Motor neuron (in vitro differentiated cells): ENCODE measurements around the gene SYNE2. TPM values are rescaled to one million over a fixed set of nuclear protein-coding genes. Genes with fewer than 3 reads are reported as not detected.
"Not testable (repeated sequence)": the region's sequence is repeated elsewhere in the genome, so short reads cannot be mapped to it uniquely, and the experiment has no call there.

Experiments used
- ATAC-seq, 8 experiments: fragments of 200-7000 bp; cut with Tn5 transposase; replicated peaks in 6 of 8; 2 replicates each; pipeline ENCODE4 v1.8.0; 2021; ENCODE audit warnings: mild to moderate bottlenecking in 8 of 8, moderate library complexity in 8 of 8
- H3K27ac ChIP-seq, 2 donors: fragments of 250-450 bp; sonication (Bioruptor Pico); 2 replicates each; pipeline ENCODE4 v1.9.0; 2021; ENCODE audit warnings: antibody characterized with exemption in 2 of 2, mild to moderate bottlenecking in 2 of 2, moderate library complexity in 1 of 2
- H3K4me1 ChIP-seq, 2 donors: fragments of 250-450 bp; sonication (Bioruptor Pico); replicated peaks in 1 of 2; 2 replicates each; pipeline ENCODE4 v1.6.1; 2021; ENCODE audit warnings: antibody characterized with exemption in 2 of 2, mild to moderate bottlenecking in 2 of 2, moderate library complexity in 1 of 2
- H3K4me3 ChIP-seq, 5 donors: fragments of 250-450 bp; sonication (Bioruptor Pico); 2 replicates each; pipeline ENCODE4 v1.9.0; 2021; ENCODE audit warnings: antibody characterized with exemption in 5 of 5, mild to moderate bottlenecking in 5 of 5, moderate library complexity in 4 of 5
- WGBS, 10 experiments: fragments of 450-650 bp; shearing (Covaris generic); methylation state at CpG; one replicate each; pipeline ENCODE4 v1.0.0; 2022; 5-methylcytosine and 5-hydroxymethylcytosine counted together
- in situ Hi-C, 9 experiments: fragments of 400-800 bp; cut with MboI; loops; one replicate each; pipeline ENCODE4 v1.15.0; 2021; ENCODE audit warnings: low sequenced_read_pairs in 9 of 9, low pct_unique_long_range_greater_than_20kb in 2 of 9; ENCODE audit not compliant: unreplicated experiment in 9 of 9
- total RNA-seq, 8 experiments: library from RNA; unstranded; fragments of 300-600 nt; gene quantifications; 2 replicates each; pipeline versions ENCODE4 v1.2.3 to v1.2.4, GENCODE V29; 2022

Gene SYNE2
- total RNA-seq, 8 experiments from 2014 or later = 3.6 to 51.3 (median 34.2) TPM

DNA sequence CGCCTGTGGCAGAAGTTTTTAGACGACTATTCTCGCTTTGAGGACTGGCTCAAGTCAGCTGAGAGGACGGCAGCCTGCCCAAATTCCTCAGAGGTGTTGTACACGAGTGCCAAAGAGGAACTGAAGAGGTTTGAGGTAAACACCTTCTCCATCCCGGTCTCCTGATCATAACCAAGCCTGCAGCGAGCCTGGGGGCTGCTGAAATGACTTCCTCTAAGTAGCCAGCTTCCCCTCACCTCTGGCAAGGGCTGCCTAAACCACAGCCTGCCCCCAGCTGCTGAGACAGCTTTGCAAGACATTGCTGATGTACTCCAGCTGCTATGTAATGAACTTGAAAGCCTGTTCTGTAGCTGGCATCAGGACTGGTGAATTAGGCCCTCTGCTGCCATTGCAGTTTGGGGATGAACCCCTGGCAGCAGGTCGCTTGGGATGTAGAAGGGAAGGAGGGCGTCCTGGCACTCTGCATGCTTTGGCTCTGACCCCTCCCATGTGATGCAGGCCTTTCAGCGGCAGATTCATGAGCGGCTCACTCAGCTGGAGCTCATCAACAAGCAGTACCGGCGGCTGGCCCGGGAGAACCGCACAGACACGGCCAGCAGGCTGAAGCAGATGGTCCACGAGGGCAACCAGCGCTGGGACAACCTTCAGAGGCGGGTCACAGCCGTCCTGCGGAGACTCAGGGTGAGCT is 356.8 kb downstream of the SYNE2 start:
- peaks cover 0 to 5% of the 10 kb centered on the region in 2 donors for H3K4me1 ChIP-seq
- WGBS, 10 experiments = 17 to 90% (median 87%) methylated on average over 1 to 8 of the region's 21 CpGs; no CpG with 5 or more reads in 3 of the 10 experiments
- no peak for ATAC-seq
- H3K27ac ChIP-seq = no peak overlapping the region
- H3K4me3 ChIP-seq = no peak overlapping the region
- in situ Hi-C loops = no loop called here

DNA sequence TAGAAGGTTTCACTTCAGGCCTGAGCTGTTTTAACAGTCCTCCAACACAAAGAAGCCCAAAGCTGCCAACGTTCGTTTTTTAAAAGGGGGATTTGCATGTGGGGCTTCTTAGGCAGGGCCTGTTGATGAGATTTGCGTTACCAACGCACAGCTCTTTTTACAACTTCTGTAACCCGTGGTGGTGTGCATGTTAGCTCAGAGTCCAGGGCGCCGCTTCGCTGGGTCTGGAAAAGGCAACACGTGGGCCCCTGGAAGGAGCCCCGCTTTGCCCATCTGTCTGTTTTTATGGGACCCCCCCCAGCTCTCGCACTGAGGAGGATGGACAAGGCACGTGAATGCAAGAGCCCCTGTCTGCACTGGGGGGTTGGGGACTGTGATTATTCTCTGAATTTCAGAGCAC is 357.4 kb downstream of the SYNE2 start:
- no peak for ATAC-seq

DNA sequence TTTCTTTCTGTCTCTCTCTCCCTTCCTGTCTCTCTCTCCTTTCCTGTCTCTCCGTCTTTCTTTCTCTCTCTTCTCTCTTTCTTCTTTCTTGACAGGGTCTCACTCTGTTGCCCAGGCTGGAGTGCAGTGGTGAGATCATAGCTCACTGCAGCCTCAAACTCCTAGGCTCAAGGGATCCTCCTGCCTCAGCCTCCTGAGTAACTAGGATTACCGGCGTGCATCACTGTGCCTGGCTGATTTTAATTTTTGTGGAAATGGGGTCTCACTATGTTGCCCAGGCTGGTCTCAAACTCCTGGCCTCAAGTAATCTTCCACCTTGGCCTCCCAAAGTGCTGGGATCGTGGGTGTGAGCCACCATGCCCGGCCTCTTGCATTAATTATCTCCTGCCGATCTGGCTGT is 358.1 kb downstream of the SYNE2 start:
- in situ Hi-C loops, ATAC-seq, H3K4me1 ChIP-seq, H3K4me3 ChIP-seq, H3K27ac ChIP-seq: not testable (repeated sequence)
- 78 to 100% (median 86%) methylated on average over 1 to 6 of the region's 6 CpGs; no CpG with 5 or more reads in 2 of the 10 experiments for WGBS, 10 experiments

More for the DNA sequence above, 357.4 kb downstream of the SYNE2 start:
- Histone ChIP-seq H3K4me1 (peaks cover 0 to 5% of the 10 kb centered on the region in 2 donors), H3K4me3 (no peak overlapping the region), H3K27ac (no peak overlapping the region)
- in situ Hi-C loops = no loop called here
- 80 to 100% (median 89%) methylated on average over 2 to 7 of the region's 12 CpGs; no CpG with 5 or more reads in 4 of the 10 experiments for WGBS, 10 experiments

DNA sequence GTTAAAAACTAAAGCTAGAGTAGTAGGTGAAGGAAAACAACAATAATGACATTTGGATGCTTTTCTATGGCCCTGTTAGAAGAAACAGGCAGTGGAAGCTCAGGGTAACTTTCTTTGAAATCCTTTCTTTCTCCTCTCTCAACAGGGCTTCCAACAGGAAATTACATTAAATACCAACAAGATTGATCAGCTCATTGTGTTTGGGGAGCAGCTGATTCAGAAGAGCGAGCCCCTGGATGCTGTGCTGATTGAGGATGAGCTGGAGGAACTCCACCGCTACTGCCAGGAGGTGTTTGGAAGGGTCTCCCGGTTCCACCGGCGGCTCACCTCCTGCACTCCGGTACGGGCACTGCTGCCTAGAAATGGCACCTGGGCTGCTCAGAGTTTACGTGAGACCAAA is 359.9 kb downstream of the SYNE2 start:
- in situ Hi-C loops = no loop called here
- ATAC-seq = no peak
- Histone ChIP-seq H3K27ac (no peak overlapping the region), H3K4me3 (no peak overlapping the region), H3K4me1 (no peaks in the 10 kb centered on the region)
- 93 to 100% (median 97%) methylated on average over 1 to 8 of the region's 8 CpGs; no CpG with 5 or more reads in 4 of the 10 experiments for WGBS, 10 experiments

DNA sequence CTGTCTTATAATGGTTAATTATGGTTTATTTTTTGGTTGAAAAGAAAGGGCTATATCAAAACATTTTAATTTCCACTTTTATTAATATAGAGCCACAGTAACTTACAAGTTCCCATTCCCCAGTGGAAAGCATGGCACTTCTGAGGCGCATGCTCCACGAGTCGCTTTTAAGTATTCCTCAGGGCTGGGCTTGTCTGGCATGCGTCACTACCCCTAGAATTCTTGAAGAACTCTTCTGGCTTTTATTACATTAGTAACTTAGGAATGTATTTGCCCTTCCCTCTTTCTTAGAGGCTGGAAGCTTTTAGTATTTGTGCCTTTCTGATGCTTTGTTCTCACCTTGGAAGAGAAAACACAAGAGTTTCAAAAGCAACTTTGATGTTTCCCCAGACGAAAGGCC is 360.3 kb downstream of the SYNE2 start:
- Histone ChIP-seq H3K4me3 (no peak overlapping the region), H3K4me1 (no peaks in the 10 kb centered on the region), H3K27ac (no peak overlapping the region)
- no peak for ATAC-seq
- in situ Hi-C loops = no loop called here
- 88 to 100% (median 99%) methylated on average over 1 to 5 of the region's 5 CpGs; no CpG with 5 or more reads in 2 of the 10 experiments for WGBS, 10 experiments

DNA sequence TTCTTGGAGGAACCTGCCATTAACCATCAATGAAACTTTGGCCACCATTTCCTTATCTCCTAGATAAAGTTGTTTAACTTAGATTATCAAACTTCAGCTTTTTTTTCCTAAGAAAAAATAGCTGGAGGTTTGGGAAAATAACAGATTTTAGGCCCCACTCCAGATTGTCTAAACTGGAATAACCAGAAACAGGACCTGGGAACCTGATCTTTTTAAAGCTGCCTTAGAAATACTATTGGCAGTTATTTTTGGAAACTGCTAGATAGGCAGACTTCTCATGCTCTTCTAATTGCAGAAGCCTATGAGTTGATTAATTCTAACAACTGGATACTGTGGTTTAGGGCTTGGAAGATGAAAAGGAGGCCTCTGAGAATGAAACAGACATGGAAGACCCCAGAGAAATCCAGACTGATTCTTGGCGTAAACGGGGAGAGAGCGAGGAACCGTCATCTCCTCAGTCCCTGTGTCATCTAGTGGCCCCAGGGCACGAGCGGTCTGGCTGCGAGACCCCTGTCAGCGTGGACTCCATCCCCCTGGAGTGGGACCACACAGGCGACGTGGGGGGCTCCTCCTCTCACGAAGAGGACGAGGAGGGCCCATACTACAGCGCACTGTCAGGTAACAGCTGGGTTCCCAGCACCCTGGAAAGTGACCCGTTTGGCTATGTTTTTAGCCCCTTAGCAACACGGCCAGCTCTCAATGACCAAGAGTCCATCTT is 361.2 kb downstream of the SYNE2 start:
- Histone ChIP-seq H3K4me3 (no peak overlapping the region), H3K4me1 (no peaks in the 10 kb centered on the region), H3K27ac (no peak overlapping the region)
- in situ Hi-C loops = no loop called here
- 87 to 100% (median 99%) methylated on average over 1 to 9 of the region's 15 CpGs; no CpG with 5 or more reads in 2 of the 10 experiments for WGBS, 10 experiments
- no peak for ATAC-seq

DNA sequence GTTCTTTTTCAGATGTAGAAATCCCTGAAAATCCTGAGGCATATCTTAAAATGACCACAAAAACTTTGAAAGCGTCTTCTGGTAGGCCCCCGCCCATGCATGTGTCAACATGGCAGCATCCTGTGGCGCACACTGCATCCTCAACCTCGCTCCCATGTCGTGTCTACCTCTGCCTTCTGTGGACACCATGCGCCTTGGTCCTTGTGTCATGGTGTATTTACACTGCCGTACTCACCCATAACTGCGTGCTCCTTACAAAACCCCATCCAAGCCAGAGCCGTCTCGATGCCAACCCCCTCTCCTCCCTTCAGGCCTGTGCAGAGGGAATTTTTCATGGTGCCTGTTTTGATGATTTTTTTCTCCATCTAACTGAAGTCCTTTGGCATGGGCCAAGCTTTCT is 362.5 kb downstream of the SYNE2 start:
- 90 to 100% (median 100%) methylated on average over 2 to 10 of the region's 10 CpGs for WGBS, 10 experiments
- no peak for ATAC-seq
- Histone ChIP-seq H3K4me3 (no peak overlapping the region), H3K27ac (no peak overlapping the region), H3K4me1 (no peaks in the 10 kb centered on the region)
- in situ Hi-C loops = no loop called here

DNA sequence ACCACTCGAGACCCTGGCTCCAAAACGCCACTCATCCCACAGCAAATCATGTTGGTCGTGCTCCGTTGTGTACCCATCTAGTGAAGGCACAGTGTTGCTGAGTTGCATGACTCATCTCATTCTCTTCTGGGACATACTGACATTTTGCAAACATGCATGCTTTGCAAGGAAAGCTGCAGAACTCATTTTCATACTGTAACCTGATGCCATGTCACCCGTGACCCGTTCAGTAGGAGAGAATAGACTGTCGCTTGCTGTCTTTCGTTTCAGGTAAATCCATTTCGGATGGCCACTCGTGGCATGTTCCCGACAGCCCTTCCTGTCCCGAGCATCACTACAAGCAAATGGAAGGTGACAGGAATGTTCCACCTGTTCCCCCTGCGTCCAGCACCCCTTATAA is 363.2 kb downstream of the SYNE2 start:
- no peak for ATAC-seq
- H3K27ac ChIP-seq = no peak overlapping the region
- whole genome bisulfite sequencing, 10 experiments = 73 to 100% (median 89%) methylated on average over 1 to 13 of the region's 13 CpGs
- in situ Hi-C loops = no loop called here
- H3K4me3 ChIP-seq = no peak overlapping the region
- no peaks in the 10 kb centered on the region for H3K4me1 ChIP-seq

DNA sequence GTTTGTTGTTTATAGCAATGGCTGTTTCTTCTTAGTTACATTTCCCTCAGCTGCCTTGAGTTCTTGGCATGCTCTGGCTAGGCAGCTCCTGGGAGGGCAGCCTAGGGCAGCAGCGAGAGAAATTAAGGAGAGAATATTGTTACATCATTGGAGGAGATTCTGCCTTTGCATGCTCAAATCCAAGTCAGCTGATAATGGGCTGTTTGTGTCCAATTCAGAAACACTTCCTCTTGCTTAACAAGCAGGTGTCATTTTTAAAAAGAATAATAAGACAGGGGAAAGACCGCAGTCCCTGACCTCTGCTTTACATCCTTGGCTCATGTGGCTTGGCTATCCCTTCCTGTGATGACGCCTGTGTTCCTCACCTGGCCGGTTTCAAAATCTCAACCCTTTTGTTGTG is 364.5 kb downstream of the SYNE2 start:
- in situ Hi-C loops = no loop called here
- no peak overlapping the region for H3K27ac ChIP-seq
- no peaks in the 10 kb centered on the region for H3K4me1 ChIP-seq
- H3K4me3 ChIP-seq = no peak overlapping the region
- no peak for ATAC-seq
- WGBS, 10 experiments = 91 to 100% (median 100%) methylated on average over 1 to 4 of the region's 4 CpGs

DNA sequence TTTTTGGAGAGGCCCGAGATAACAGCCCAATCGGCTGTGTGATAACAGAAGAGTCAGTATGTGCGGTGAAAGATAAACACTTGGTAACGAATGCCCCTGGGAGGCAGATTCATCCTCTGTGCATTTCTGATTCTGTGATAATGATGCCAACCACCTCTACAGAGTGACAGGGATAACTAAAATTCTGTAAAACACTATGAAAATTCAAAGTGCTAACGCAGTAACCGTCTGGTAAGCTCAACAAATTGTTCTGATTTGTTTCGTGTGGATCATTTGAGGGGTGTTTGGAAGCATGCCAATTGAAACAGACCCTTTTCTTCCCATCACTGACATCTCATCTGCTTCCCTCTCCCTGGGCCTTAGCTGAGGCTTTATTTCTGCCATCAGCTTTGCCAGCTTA is 365.0 kb downstream of the SYNE2 start:
- H3K4me1 ChIP-seq = no peaks in the 10 kb centered on the region
- no peak for ATAC-seq
- H3K4me3 ChIP-seq = no peak overlapping the region
- H3K27ac ChIP-seq = no peak overlapping the region
- 90 to 100% (median 92%) methylated on average over 1 to 7 of the region's 7 CpGs; no CpG with 5 or more reads in 2 of the 10 experiments for WGBS, 10 experiments
- in situ Hi-C loops = no loop called here

DNA sequence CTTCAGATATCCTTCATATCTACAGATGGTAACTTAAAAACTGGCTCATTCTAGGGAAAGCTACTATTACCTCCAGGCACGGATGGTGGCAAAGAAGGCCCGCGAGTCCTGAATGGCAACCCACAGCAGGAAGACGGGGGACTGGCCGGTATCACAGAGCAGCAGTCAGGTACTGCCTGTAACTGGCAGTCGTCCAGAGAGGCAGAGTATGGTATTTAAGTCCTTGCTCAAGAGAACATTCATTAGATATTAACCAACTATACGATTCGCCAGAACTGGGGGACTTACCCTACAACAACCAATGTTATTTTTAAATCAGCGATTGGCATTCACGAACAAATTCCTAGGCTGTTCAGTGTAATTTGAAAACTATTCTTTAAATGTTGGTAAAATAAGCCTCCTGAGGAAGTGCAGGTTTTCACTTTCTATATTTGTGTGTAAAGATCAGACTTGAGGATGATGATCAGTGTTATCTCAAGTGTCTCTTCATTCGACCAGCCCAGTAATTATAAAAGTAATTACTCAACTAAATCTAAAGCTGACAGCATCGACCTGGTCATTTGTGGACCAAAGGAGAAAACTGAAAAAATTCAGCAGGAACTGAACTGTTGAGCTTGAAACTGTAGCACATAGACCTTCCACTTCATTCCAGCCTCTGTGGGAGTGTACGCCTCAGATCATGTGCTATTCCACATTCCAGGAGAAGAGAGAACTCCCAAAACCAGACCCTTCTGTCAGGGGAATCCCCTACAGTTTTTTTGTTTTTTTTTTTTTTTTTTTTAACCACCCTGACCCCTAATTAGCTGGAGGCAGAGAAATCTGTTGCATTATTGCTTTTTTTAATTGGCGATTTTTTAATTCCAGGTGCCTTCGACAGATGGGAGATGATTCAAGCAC is 365.8 kb downstream of the SYNE2 start:
- Histone ChIP-seq H3K27ac (no peak overlapping the region), H3K4me3 (no peak overlapping the region), H3K4me1 (no peaks in the 10 kb centered on the region)
- ATAC-seq = no peak
- WGBS, 10 experiments = 67 to 100% (median 90%) methylated on average over 3 to 12 of the region's 15 CpGs
- in situ Hi-C loops = no loop called here

DNA sequence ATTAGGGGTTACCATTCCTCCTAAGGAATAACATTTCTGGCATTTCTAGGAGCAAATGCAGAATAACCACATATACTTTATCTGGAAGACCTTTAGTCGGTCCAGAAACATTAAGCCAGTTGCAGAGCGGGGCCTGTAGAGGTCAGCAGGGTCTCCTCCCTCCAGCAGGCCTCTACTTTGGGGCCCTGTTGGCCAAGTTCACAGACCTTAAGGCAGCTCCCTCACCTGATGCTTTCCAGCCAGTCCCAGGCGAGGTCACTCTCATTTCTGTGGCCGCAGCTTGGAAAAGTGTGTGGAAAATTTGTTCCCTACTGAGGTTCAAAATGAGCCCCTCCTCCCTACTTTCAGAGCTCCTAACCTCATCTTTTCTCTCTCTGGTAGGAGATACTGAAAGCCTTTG is 367.3 kb downstream of the SYNE2 start:
- Histone ChIP-seq H3K27ac (no peak overlapping the region), H3K4me1 (no peaks in the 10 kb centered on the region), H3K4me3 (no peak overlapping the region)
- 83 to 100% (median 98%) methylated on average over 2 to 4 of the region's 4 CpGs; no CpG with 5 or more reads in 4 of the 10 experiments for WGBS, 10 experiments
- no peak for ATAC-seq
- in situ Hi-C loops = no loop called here

DNA sequence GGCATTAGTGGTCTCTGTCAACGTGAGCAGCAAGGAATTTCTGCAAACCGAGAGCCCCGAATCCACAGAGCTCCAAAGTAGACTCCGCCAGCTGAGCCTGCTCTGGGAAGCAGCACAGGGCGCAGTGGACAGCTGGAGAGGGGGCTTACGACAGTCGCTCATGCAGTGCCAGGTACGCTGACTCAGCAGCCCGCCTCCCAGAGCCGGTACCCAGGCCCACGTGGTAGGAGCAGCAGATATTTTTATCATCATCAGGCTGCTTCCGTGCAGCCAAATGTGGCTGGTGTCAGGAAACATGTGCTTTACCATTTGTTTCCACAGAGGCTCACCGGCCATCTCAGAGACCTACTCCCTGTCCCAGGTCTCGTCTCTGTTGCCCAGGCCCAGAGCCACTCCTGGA is 367.7 kb downstream of the SYNE2 start:
- ATAC-seq = peak in 4 of 8 experiments; percentile 48 to 75 (median 55)
- H3K4me1 ChIP-seq = no peaks in the 10 kb centered on the region
- in situ Hi-C loops = no loop called here
- no peak overlapping the region for H3K4me3 ChIP-seq
- no peak overlapping the region for H3K27ac ChIP-seq
- 80 to 100% (median 89%) methylated on average over 1 to 8 of the region's 14 CpGs; no CpG with 5 or more reads in 3 of the 10 experiments for WGBS, 10 experiments
